ENCODE data around the gene GABARAPL1.

The GABARAPL1 gene

DNA sequence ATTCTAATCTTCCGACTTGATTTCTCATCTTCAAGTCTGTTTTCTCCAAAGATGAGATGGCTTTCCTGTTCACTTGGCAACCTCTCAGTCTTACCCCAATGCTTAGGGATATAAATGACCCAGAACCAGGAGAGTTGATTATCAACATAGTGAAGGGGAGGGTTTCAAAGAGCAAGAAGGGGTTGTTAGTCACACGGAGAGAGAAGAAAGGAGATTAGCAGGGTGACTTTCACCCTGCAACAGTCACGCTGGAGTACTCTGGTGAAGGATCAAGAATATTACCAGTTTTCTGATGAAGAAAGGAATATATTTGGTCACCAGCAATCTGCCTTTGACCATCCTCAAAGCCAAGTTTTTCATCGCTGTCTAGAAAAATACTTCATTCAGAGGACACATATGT is 33.9 kb upstream of the GABARAPL1 start, which contains the start of gene TMEM52B:
TMEM52B (plus strand) TSS at position 212 of the 400 bp plus-strand sequence. CDS start 543 bp downstream, outside the sequence.
- H3K9ac ChIP-seq (ENCODE audit: low read length) = no peak within 1 kb of the TSS
- no peaks in the 10 kb centered on the region for H3K4me1 ChIP-seq (ENCODE audit: insufficient read depth, low read length, severe bottlenecking)
- H3K27me3 ChIP-seq (ENCODE audit: insufficient read depth, low read length) = no peaks in the 10 kb centered on the region
- H3K9me3 ChIP-seq (ENCODE audit: low read length) = no peaks in the 10 kb centered on the region
- H3K4me2 ChIP-seq (ENCODE audit: low read length) = no peak within 1 kb of the TSS
- H3K4me3 ChIP-seq (ENCODE audit: low read depth, low read length, poor library complexity, severe bottlenecking) = no peak within 1 kb of the TSS
- H3F3A ChIP-seq (ENCODE audit: insufficient read depth, low read length) = no peaks in the 10 kb centered on the region
- H3K27ac ChIP-seq (ENCODE audit: low read depth, low read length, poor library complexity, severe bottlenecking) = no peak within 1 kb of the TSS
- H3K9me2 ChIP-seq (ENCODE audit: low read depth, low read length) = no peaks in the 10 kb centered on the region
- H4K20me1 ChIP-seq (ENCODE audit: insufficient read depth, low read length) = no peaks in the 10 kb centered on the region
- H3K79me2 ChIP-seq (ENCODE audit: insufficient read depth, low read length) = no peaks in the 10 kb centered on the region
- no peak within 1 kb of the TSS for H2AFZ ChIP-seq (ENCODE audit: low read length)
- no peak for TF ChIP-seq EZH2 (IDR thresholded peaks at IDR 0.05; ENCODE audit: borderline replicate concordance, low read length)
- TF ChIP-seq, protein P1, sequence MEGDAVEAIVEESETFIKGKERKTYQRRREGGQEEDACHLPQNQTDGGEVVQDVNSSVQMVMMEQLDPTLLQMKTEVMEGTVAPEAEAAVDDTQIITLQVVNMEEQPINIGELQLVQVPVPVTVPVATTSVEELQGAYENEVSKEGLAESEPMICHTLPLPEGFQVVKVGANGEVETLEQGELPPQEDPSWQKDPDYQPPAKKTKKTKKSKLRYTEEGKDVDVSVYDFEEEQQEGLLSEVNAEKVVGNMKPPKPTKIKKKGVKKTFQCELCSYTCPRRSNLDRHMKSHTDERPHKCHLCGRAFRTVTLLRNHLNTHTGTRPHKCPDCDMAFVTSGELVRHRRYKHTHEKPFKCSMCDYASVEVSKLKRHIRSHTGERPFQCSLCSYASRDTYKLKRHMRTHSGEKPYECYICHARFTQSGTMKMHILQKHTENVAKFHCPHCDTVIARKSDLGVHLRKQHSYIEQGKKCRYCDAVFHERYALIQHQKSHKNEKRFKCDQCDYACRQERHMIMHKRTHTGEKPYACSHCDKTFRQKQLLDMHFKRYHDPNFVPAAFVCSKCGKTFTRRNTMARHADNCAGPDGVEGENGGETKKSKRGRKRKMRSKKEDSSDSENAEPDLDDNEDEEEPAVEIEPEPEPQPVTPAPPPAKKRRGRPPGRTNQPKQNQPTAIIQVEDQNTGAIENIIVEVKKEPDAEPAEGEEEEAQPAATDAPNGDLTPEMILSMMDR (IDR thresholded peaks at IDR 0.05; ENCODE audit: low read length) = no peak
- no peaks in the 10 kb centered on the region for H3K36me3 ChIP-seq (ENCODE audit: insufficient read depth, low read length)

DNA sequence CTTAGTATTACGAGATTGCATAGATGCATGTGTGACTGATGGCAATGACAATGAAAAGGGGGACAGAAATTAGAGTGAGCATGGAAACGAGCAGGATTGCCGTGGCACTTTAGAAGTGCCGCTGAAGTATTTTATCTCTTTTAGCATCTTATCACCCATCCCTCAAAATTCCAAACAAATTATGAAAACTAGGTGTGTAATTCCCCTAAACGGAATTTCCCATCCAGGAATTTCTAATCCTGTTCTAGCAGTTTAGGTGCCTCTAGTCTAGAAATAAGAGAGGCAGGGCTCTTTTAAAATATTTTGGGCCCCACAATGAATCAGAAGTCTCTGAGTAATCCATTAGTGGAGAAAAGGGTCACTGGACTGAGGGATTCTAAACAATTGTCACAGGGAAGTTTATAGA is 32.9 kb upstream of the GABARAPL1 start:
- H2AFZ ChIP-seq (ENCODE audit: low read length) = no peak overlapping the region
- no peaks in the 10 kb centered on the region for H4K20me1 ChIP-seq (ENCODE audit: insufficient read depth, low read length)
- no peaks in the 10 kb centered on the region for H3K79me2 ChIP-seq (ENCODE audit: insufficient read depth, low read length)
- no peaks in the 10 kb centered on the region for H3K36me3 ChIP-seq (ENCODE audit: insufficient read depth, low read length)
- TF ChIP-seq EZH2 (IDR thresholded peaks at IDR 0.05; ENCODE audit: borderline replicate concordance, low read length) = no peak
- TF ChIP-seq, protein P1 (IDR thresholded peaks at IDR 0.05; ENCODE audit: low read length) = no peak
- no peak overlapping the region for H3K9ac ChIP-seq (ENCODE audit: low read length)
- H3K4me2 ChIP-seq (ENCODE audit: low read length) = no peak overlapping the region
- no peaks in the 10 kb centered on the region for H3K9me2 ChIP-seq (ENCODE audit: low read depth, low read length)
- H3K4me1 ChIP-seq (ENCODE audit: insufficient read depth, low read length, severe bottlenecking) = no peaks in the 10 kb centered on the region
- H3K9me3 ChIP-seq (ENCODE audit: low read length) = no peaks in the 10 kb centered on the region
- H3K4me3 ChIP-seq (ENCODE audit: low read depth, low read length, poor library complexity, severe bottlenecking) = no peak overlapping the region
- 0 out of 2 replicates have a peak, but pooled peaks cover 4% of the 10 kb centered on the region for H3K27me3 ChIP-seq (ENCODE audit: insufficient read depth, low read length)
- H3F3A ChIP-seq (ENCODE audit: insufficient read depth, low read length) = no peaks in the 10 kb centered on the region
- H3K27ac ChIP-seq (ENCODE audit: low read depth, low read length, poor library complexity, severe bottlenecking) = no peak overlapping the region

DNA sequence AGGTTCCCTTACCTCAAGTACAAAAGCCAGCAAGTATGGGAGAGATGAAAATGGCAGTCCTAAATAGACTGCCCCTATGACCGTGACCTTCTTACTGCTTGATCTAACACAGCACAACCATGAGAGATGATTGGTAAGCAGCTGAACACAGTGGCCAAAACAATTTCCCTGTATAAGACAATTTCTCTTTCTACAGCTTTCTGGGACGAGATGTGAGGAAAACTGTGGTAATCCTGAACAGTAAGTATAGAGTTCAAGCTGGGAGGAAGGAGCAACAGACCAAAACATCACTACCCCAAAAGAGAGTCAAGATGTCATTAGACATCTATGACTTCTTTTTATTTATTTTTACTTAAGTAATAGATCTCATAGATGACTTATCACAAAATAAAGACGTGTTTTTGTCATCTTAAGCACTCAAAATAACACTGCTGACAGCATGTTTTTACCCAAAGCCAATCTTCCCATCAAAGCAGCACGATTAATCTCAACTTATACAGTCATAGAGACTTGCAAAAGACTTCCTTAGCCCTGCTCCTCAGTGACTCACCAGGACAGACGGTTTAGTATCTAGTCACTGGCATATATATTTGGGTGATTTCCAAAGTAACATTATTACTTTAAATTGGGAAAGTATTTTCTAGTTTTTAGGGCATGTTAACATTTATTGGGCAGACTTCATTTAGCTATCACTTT is 30.2 kb upstream of the GABARAPL1 start:
- Histone ChIP-seq H2AFZ (ENCODE audit: low read length) (no peak overlapping the region), H3K4me2 (ENCODE audit: low read length) (no peak overlapping the region), H3F3A (ENCODE audit: insufficient read depth, low read length) (no peaks in the 10 kb centered on the region), H4K20me1 (ENCODE audit: insufficient read depth, low read length) (no peaks in the 10 kb centered on the region), H3K9me3 (ENCODE audit: low read length) (no peaks in the 10 kb centered on the region), H3K4me3 (ENCODE audit: low read depth, low read length, poor library complexity, severe bottlenecking) (no peak overlapping the region), H3K79me2 (ENCODE audit: insufficient read depth, low read length) (no peaks in the 10 kb centered on the region), H3K27ac (ENCODE audit: low read depth, low read length, poor library complexity, severe bottlenecking) (no peak overlapping the region), H3K9ac (ENCODE audit: low read length) (no peak overlapping the region), H3K36me3 (ENCODE audit: insufficient read depth, low read length) (no peaks in the 10 kb centered on the region), H3K4me1 (ENCODE audit: insufficient read depth, low read length, severe bottlenecking) (no peaks in the 10 kb centered on the region), H3K27me3 (ENCODE audit: insufficient read depth, low read length) (0 out of 2 replicates have a peak, but pooled peaks cover 4% of the 10 kb centered on the region), H3K9me2 (ENCODE audit: low read depth, low read length) (no peaks in the 10 kb centered on the region)
- TF ChIP-seq, protein P1 (IDR thresholded peaks at IDR 0.05; ENCODE audit: low read length) = no peak
- TF ChIP-seq EZH2 (IDR thresholded peaks at IDR 0.05; ENCODE audit: borderline replicate concordance, low read length) = no peak

Measured in OCI-LY1 (cell line).